MM.1S (cell line): ENCODE results near the gene SORT1.

ENCODE experiments used
- EZH2 ChIP-seq: fragments of 300-600 bp; sonication (generic); optimal IDR thresholded peaks from 2 replicates; pipeline ENCODE3; 2017; ENCODE audit warnings: low read depth, mild to moderate bottlenecking, antibody characterized with exemption, low read length, mixed read lengths
- EZH2phosphoT487 ChIP-seq: fragments of 300-600 bp; sonication (generic); IDR thresholded peaks from 2 replicates; pipeline ENCODE4 v1.6.1; 2018; ENCODE audit warnings: antibody characterized with exemption, low read length
- TF ChIP-seq, protein P1 (sequence below): fragments of 300-600 bp; sonication (generic); IDR thresholded peaks from 2 replicates; pipeline ENCODE4 v1.5.1; 2016; ENCODE audit warnings: antibody characterized with exemption, low read length, mixed read lengths

DNA sequence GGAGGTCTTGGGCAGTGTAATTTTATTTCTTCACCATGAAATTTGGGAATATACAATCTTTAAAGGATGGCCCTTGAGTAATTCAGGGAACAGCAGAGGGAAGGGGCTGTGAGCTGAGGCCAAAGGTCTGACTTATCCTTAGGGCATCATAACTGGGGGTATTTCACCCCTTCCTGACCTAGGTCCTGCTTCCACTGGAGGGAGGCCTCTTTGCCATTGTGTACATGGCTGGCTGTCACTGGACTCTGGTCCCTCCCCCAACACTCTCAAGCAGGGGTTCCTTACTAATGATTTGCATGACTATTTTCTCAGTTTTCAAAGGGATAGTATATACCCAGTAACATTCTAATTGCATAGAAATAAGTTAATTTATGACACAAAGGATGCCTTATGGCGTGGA, 107.6 kb downstream of the SORT1 start:
- TF ChIP-seq EZH2 (no peak), EZH2phosphoT487 (no peak)
- TF ChIP-seq, protein P1, sequence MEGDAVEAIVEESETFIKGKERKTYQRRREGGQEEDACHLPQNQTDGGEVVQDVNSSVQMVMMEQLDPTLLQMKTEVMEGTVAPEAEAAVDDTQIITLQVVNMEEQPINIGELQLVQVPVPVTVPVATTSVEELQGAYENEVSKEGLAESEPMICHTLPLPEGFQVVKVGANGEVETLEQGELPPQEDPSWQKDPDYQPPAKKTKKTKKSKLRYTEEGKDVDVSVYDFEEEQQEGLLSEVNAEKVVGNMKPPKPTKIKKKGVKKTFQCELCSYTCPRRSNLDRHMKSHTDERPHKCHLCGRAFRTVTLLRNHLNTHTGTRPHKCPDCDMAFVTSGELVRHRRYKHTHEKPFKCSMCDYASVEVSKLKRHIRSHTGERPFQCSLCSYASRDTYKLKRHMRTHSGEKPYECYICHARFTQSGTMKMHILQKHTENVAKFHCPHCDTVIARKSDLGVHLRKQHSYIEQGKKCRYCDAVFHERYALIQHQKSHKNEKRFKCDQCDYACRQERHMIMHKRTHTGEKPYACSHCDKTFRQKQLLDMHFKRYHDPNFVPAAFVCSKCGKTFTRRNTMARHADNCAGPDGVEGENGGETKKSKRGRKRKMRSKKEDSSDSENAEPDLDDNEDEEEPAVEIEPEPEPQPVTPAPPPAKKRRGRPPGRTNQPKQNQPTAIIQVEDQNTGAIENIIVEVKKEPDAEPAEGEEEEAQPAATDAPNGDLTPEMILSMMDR: no peak
